GM21381 (cell line): ENCODE data around the gene SQSTM1.
"Not testable (repeated sequence)": the region's sequence is repeated elsewhere in the genome, so short reads cannot be mapped to it uniquely, and the experiment has no call there.

Experiments used
- ATAC-seq: cut with Tn5 transposase; IDR thresholded peaks from one replicate; pipeline ENCODE4 v1.9.1; 2021; ENCODE audit warnings: mild to moderate bottlenecking, moderate library complexity; ENCODE audit not compliant: unreplicated experiment

Gene SQSTM1

DNA sequence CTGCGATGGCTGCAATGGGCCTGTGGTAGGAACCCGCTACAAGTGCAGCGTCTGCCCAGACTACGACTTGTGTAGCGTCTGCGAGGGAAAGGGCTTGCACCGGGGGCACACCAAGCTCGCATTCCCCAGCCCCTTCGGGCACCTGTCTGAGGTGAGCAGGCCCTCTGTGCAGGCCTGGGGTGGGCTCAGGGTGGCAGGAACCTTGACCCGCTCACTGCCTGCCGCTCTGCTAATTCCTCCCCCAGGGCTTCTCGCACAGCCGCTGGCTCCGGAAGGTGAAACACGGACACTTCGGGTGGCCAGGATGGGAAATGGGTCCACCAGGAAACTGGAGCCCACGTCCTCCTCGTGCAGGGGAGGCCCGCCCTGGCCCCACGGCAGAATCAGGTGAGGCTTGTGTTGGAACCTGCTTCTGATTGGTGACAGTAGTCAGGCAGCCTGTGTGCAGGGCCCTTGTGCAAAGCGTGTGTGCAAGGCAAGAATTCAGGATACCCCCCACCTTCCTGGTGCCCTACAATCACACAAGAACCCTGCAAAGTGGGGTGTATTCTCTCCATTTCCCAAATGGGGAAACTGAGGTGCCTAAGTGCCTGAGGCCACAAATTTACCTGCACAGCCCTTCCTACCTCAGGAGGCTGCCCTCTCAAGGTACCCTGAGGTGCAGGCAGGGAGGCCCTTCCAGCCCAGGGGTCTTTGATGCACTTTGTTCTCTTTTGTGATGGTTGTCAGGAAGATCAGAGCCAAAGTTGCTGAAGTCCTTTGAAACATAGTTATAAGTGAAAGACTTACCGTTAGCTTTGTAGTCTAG is 3.4 kb downstream of the SQSTM1 start:
- no peak for ATAC-seq

GRCh38 chr5:179824745-179825112 is 4.0 kb downstream of the SQSTM1 start:
- ATAC-seq = no peak

GRCh38 chr5:179825655-179826182 is 5.0 kb downstream of the SQSTM1 start:
- no peak for ATAC-seq

GRCh38 chr5:179827680-179828079 is 7.0 kb downstream of the SQSTM1 start:
- no peak for ATAC-seq

GRCh38 chr5:179828756-179829421 is 8.2 kb downstream of the SQSTM1 start:
- ATAC-seq = no peak

- no peak for ATAC-seq
Observed at GRCh38 chr5:179829732-179830435, 9.2 kb downstream of the SQSTM1 start.

- ATAC-seq = no peak
Observed at GRCh38 chr5:179830818-179831468, 10.2 kb downstream of the SQSTM1 start.

DNA sequence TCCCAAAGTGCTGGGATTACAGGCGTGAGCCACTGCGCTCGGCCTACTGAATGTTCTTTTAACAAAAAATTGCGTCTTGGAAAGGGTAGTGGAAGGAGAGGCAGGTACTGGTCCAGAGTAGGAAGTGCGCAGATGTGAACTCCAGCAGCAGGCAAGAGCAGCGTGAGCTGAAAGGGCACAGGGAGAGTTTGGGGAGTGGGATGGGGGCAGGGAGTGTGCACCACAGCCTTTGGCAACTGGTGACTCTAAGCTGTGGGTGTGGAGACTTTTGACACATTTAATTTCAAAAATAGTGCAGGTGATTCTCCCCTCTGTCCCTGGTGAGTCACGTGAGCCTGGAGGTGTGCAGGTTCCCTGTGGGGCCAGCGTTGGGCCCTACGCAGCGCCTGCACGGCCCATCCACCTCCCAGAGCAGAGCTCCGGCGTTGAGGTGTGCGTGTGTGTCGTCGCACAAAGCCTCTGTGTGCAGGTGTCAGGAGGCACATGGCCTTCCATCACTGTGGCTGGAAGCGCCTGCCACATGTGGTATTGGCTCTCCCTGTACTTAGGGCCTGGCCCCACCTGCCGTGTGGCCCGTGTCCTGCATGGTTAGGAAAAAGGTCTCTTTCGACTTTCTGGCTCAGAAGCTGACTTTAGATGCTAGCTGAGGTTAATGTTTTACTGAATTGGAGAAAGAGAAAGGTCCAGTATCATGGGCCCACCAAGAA is 11.5 kb downstream of the SQSTM1 start:
- ATAC-seq = no peak

GRCh38 chr5:179833056-179833708 is 12.5 kb downstream of the SQSTM1 start:
- ATAC-seq = no peak

GRCh38 chr5:179833709-179834070 is 13.0 kb downstream of the SQSTM1 start:
- ATAC-seq = no peak

- ATAC-seq = no peak
Observed at GRCh38 chr5:179834120-179834519, 13.4 kb downstream of the SQSTM1 start.

- ATAC-seq = not testable (repeated sequence)
Observed at GRCh38 chr5:179834871-179835270, 14.2 kb downstream of the SQSTM1 start.

GRCh38 chr5:179836225-179837019 is 15.7 kb downstream of the SQSTM1 start:
- peak; percentile 69 for ATAC-seq

DNA sequence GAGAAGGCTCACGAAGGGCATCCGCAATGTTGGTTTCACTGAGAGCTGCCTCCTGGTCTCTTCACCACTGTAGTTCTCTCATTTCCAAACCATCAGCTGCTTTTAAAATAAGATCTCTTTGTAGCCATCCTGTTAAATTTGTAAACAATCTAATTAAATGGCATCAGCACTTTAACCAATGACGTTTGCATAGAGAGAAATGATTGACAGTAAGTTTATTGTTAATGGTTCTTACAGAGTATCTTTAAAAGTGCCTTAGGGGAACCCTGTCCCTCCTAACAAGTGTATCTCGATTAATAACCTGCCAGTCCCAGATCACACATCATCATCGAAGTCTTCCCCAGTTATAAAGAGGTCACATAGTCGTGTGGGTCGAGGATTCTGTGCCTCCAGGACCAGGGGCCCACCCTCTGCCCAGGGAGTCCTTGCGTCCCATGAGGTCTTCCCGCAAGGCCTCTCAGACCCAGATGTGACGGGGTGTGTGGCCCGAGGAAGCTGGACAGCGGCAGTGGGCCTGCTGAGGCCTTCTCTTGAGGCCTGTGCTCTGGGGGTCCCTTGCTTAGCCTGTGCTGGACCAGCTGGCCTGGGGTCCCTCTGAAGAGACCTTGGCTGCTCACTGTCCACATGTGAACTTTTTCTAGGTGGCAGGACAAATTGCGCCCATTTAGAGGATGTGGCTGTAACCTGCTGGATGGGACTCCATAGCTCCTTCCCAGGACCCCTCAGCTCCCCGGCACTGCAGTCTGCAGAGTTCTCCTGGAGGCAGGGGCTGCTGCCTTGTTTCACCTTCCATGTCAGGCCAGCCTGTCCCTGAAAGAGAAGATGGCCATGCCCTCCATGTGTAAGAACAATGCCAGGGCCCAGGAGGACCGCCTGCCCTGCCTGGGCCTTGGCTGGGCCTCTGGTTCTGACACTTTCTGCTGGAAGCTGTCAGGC is 16.6 kb downstream of the SQSTM1 start:
- ATAC-seq = no peak

DNA sequence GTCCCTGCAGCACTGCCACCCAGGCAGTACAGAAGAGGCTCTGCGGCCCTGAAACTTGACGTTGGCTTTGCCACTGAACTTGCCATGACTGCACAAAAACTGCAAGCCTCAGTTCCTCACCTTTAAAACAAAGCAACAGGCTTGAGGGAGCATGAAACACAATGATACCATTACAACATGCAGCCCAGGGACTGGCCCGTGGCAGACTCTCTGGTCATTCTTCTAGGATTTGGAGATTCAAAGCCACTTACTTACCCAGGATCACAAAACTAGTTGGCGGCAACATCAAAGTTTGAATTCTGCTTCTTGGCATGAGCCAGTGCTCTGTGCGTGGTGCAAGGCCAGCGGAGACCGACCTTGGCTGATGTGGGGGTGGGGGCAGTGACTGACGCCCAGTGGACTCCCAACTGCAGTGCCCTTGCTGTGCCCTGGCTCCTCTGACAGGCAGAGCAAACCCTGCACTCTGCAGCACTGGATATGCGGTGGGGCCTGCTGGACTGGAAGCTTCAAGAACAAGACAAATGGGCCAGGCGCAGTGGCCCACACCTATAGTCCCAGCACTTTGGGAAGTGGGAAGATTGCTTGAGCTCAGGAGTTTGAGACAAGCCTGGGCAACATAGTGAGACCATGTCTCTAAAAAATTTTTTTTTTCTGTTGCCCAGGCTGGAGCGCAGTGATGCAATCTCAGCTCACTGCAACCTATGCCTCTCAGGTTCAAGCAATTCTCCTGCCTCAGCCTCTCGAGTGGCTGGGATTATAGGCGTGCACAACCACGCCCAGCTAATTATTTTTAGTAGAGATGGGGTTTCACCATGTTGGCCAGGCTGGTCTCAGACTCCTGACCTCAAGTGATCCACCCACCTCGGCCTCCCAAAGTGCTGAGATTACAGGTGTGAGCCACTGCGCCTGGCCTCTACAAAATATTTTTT is 18.9 kb downstream of the SQSTM1 start:
- ATAC-seq = no peak

- no peak for ATAC-seq
Observed at GRCh38 chr5:179840321-179840720, 19.6 kb downstream of the SQSTM1 start.

DNA sequence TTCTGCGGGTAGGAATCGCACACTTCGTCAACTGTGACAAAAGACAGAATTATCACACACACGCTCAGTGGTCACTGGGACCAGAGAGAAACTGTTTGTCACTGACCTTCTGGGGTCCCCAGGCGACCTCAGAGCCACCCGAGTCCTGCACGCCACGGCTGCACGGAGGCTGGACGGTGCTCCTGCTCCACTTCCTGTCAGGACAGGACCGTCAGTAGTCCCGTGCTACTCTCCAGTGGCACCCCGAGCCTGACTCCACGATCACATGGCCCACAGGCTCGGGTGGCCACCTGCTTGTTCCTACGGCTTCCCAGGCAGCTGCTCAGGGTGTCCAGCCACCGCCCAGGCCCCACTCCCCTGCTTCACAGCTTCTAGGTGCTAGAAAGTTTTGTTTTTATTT is 20.1 kb downstream of the SQSTM1 start:
- no peak for ATAC-seq
